ENCODE measurements around the gene CHRNG.

GRCh38 chr2:232537079-232537478, 2.4 kb upstream of the CHRNG start:
- TF ChIP-seq CTCF (IDR thresholded peaks at IDR 0.05; ENCODE audit: poor library complexity, severe bottlenecking) (no peak), EP300 (conservative IDR thresholded peaks at IDR 0.05; ENCODE audit: poor library complexity, severe bottlenecking) (no peak)

Data from neural cell (in vitro differentiated cells).